RWPE1 (cell line): ENCODE results near the gene MYRIP.

Source experiments
- CTCF ChIA-PET: fragments of 350-600 bp; sonication (Branson Sonifier 250); formaldehyde crosslinking; extraction: SDS; loops from one replicate; lab custom pipeline; 2021; lab: Yijun Ruan, JAX
- POLR2A ChIA-PET: fragments of 400-600 bp; formaldehyde crosslinking; extraction: SDS; loops from one replicate; lab custom pipeline; 2020; ENCODE audit warnings: antibody characterized with exemption; ENCODE audit not compliant: low non-redundant PET; lab: Yijun Ruan, JAX
- DNase-seq: peaks from one replicate; pipeline ENCODE4 v3.0.0; 2012; ENCODE audit warnings: low spot score
- H3K27ac ChIP-seq: fragments of 450-650 bp; 2 replicates; pipeline ENCODE4 v1.5.1; 2017
- CTCF ChIP-seq: fragments of 450-650 bp; conservative IDR thresholded peaks from 2 replicates; pipeline ENCODE4 v1.5.1; 2017; ENCODE audit warnings: low read depth, mild to moderate bottlenecking

MYRIP gene

GRCh38 chr3:40054568-40055222 lies 245.3 kb downstream of the MYRIP start:
- TF ChIP-seq CTCF, result no peak
- H3K27ac ChIP-seq, result no peak overlapping the region
- no peak for DNase-seq
- ChIA-PET POLR2A (no interaction called here), CTCF (no interaction called here)

DNA sequence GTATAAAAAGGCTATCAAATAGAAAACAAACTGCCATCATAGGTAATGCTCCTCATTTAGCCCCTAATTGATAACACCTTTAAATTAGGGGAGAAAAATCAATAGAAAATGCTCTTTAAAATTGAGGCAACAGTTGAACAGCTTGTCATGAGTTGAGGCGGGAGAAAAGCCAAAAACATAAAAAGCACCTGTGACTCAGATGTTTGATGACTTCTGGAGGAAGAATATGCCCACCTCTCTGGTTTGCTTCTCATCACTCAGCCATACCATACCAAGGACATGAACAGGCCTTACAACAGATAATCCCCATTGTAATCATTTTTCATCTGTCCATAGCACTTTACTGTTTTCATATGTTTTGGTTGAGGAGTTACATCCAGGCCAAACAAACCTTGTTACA lies 246.0 kb downstream of the MYRIP start:
- CTCF ChIA-PET, result no interaction called here
- H3K27ac ChIP-seq, result no peak overlapping the region

GRCh38 chr3:40055956-40056355 lies 246.5 kb downstream of the MYRIP start:
- no peak overlapping the region for H3K27ac ChIP-seq
- no peak for DNase-seq
- ChIA-PET CTCF (interaction anchor here (0.5 to 0.6 kb wide), 2 partner anchors 97 to 609 kb away, joined by 3 read pairs; no protein-coding TSS in a partner anchor), POLR2A (no interaction called here)
- no peak for TF ChIP-seq CTCF

More for the DNA sequence above, 246.0 kb downstream of the MYRIP start:
- TF ChIP-seq CTCF, result no peak
- DNase-seq, result no peak
- POLR2A ChIA-PET, result no interaction called here

GRCh38 chr3:40057077-40057476 lies 247.7 kb downstream of the MYRIP start:
- ChIA-PET POLR2A (no interaction called here), CTCF (no interaction called here)
- DNase-seq, result no peak
- no peak for TF ChIP-seq CTCF
- no peak overlapping the region for H3K27ac ChIP-seq

- no peak for DNase-seq
- no peak overlapping the region for H3K27ac ChIP-seq
- ChIA-PET POLR2A (no interaction called here), CTCF (no interaction called here)
- TF ChIP-seq CTCF, result no peak
Measured at GRCh38 chr3:40057786-40058185, 248.4 kb downstream of the MYRIP start.

DNA sequence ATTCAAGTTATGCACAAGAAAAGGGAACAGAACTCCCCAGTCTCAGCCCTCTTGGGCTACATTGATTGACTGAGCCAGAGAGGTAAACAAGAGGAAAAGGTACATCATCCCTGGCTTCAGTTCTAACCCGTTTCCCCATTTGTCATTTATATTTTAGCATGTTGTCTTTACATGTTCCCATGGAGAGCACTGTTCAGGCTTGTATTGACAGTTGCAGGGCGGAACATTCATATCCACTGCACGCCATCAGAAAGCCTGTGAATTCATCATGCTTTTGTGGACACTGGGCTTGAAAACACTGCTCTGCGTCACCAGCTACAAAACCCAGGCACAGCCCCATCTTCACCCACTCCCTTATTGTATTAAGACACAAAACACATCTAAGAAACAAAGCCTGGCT lies 259.2 kb downstream of the MYRIP start:
- no peak for DNase-seq
- H3K27ac ChIP-seq, result no peak overlapping the region
- POLR2A ChIA-PET, result no interaction called here
- CTCF ChIA-PET, result no interaction called here
- TF ChIP-seq CTCF, result no peak
